SK-N-SH treated with all-trans-retinoic acid at 6 μM for 48 hours (cell line): Measurements from ENCODE around the gene CD79A.

Experiments
- ESRRG ChIP-seq: fragments of 250-450 bp; sonication (Bioruptor Pico); IDR thresholded peaks from 2 replicates; pipeline ENCODE4 v1.6.1; 2021; ENCODE audit warnings: mild to moderate bottlenecking
- ISL1 ChIP-seq: fragments of 250-450 bp; sonication (Bioruptor Pico); IDR thresholded peaks from 2 replicates; pipeline ENCODE4 v2.1.2; 2022; ENCODE audit warnings: mild to moderate bottlenecking, moderate library complexity
- OSR1 ChIP-seq: fragments of 250-450 bp; sonication (Bioruptor Pico); IDR thresholded peaks from 2 replicates; pipeline ENCODE4 v1.8.0; 2022; ENCODE audit warnings: moderate library complexity, mild to moderate bottlenecking, inconsistent platforms
- RARB ChIP-seq: fragments of 250-450 bp; sonication (Bioruptor Pico); IDR thresholded peaks from 2 replicates; pipeline ENCODE4 v1.8.0; 2021; ENCODE audit warnings: mild to moderate bottlenecking, moderate library complexity
- TOX ChIP-seq: fragments of 250-450 bp; sonication (Bioruptor Pico); IDR thresholded peaks from 2 replicates; pipeline ENCODE4 v1.8.0; 2021; ENCODE audit warnings: mild to moderate bottlenecking, moderate library complexity, borderline replicate concordance
- ZFP3 ChIP-seq: fragments of 250-450 bp; sonication (Bioruptor Pico); IDR thresholded peaks from 2 replicates; pipeline ENCODE4 v1.5.0; 2020; ENCODE audit warnings: mild to moderate bottlenecking, moderate library complexity
- ZFP30 ChIP-seq: fragments of 450-650 bp; formaldehyde crosslinking; IDR thresholded peaks from 2 replicates; pipeline ENCODE4 v1.5.0; 2022; ENCODE audit warnings: mild to moderate bottlenecking, moderate library complexity
- ZNF70 ChIP-seq: fragments of 450-650 bp; formaldehyde crosslinking; IDR thresholded peaks from 2 replicates; pipeline ENCODE4 v1.5.0; 2020; ENCODE audit warnings: mild to moderate bottlenecking, moderate library complexity
- TF ChIP-seq, protein P1 (sequence below): fragments of 250-450 bp; sonication (Bioruptor Pico); IDR thresholded peaks from 2 replicates; pipeline ENCODE4 v1.5.1; 2020; ENCODE audit warnings: low read depth, mild to moderate bottlenecking, moderate library complexity
- TF ChIP-seq, protein P2 (sequence below): fragments of 250-450 bp; sonication (Bioruptor Pico); IDR thresholded peaks from 2 replicates; pipeline ENCODE4 v1.8.0; 2020; ENCODE audit warnings: mild to moderate bottlenecking, moderate library complexity, borderline replicate concordance
- TF ChIP-seq, protein P3 (sequence below): fragments of 250-450 bp; sonication (Bioruptor Pico); IDR thresholded peaks from 2 replicates; pipeline ENCODE4 v1.5.0; 2020; ENCODE audit warnings: mild to moderate bottlenecking, moderate library complexity

DNA sequence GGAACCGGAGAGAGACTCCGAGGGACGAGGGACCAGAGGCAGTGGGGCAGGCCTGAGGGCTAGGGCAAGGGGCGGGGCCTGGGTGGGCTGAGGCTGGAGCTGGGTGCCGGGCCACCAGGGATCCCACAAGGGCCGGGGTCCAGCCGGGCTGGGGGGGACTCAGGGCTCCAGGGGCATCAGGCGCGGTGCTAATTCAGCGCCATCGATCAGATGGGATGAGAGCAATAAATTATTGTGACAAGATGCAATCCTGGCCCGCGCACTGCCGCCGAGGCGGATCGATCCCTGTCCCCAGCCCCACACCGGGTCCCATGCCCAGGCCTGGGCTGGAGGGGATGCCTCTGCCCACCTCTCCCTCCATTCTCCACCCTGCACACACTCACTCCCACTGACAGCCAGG is 45.5 kb downstream of the CD79A start:
- TF ChIP-seq ZNF70 (CRISPR knock-in tag) (no peak), ZFP3 (CRISPR knock-in tag) (no peak), TOX (no peak), ESRRG (CRISPR knock-in tag) (no peak), ZFP30 (CRISPR knock-in tag) (no peak), OSR1 (CRISPR knock-in tag) (no peak), ISL1 (CRISPR knock-in tag) (no peak), RARB (no peak)
- TF ChIP-seq, protein P1, sequence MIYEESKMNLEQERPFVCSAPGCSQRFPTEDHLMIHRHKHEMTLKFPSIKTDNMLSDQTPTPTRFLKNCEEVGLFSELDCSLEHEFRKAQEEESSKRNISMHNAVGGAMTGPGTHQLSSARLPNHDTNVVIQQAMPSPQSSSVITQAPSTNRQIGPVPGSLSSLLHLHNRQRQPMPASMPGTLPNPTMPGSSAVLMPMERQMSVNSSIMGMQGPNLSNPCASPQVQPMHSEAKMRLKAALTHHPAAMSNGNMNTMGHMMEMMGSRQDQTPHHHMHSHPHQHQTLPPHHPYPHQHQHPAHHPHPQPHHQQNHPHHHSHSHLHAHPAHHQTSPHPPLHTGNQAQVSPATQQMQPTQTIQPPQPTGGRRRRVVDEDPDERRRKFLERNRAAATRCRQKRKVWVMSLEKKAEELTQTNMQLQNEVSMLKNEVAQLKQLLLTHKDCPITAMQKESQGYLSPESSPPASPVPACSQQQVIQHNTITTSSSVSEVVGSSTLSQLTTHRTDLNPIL: no peak
- TF ChIP-seq, protein P2, sequence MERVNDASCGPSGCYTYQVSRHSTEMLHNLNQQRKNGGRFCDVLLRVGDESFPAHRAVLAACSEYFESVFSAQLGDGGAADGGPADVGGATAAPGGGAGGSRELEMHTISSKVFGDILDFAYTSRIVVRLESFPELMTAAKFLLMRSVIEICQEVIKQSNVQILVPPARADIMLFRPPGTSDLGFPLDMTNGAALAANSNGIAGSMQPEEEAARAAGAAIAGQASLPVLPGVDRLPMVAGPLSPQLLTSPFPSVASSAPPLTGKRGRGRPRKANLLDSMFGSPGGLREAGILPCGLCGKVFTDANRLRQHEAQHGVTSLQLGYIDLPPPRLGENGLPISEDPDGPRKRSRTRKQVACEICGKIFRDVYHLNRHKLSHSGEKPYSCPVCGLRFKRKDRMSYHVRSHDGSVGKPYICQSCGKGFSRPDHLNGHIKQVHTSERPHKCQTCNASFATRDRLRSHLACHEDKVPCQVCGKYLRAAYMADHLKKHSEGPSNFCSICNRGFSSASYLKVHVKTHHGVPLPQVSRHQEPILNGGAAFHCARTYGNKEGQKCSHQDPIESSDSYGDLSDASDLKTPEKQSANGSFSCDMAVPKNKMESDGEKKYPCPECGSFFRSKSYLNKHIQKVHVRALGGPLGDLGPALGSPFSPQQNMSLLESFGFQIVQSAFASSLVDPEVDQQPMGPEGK (CRISPR knock-in tag): no peak
- TF ChIP-seq, protein P3, sequence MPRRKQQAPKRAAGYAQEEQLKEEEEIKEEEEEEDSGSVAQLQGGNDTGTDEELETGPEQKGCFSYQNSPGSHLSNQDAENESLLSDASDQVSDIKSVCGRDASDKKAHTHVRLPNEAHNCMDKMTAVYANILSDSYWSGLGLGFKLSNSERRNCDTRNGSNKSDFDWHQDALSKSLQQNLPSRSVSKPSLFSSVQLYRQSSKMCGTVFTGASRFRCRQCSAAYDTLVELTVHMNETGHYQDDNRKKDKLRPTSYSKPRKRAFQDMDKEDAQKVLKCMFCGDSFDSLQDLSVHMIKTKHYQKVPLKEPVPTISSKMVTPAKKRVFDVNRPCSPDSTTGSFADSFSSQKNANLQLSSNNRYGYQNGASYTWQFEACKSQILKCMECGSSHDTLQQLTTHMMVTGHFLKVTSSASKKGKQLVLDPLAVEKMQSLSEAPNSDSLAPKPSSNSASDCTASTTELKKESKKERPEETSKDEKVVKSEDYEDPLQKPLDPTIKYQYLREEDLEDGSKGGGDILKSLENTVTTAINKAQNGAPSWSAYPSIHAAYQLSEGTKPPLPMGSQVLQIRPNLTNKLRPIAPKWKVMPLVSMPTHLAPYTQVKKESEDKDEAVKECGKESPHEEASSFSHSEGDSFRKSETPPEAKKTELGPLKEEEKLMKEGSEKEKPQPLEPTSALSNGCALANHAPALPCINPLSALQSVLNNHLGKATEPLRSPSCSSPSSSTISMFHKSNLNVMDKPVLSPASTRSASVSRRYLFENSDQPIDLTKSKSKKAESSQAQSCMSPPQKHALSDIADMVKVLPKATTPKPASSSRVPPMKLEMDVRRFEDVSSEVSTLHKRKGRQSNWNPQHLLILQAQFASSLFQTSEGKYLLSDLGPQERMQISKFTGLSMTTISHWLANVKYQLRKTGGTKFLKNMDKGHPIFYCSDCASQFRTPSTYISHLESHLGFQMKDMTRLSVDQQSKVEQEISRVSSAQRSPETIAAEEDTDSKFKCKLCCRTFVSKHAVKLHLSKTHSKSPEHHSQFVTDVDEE (CRISPR knock-in tag): no peak
